HepG2 (cell line): ENCODE measurements around the gene TAS1R1. TPM values are rescaled to one million over a fixed set of nuclear protein-coding genes. Genes with fewer than 3 reads are reported as not detected.

ENCODE experiments used
- ATAC-seq: fragments of 200-7000 bp; cut with Tn5 transposase; 3 replicates; pipeline ENCODE4 v1.9.1; 2020; ENCODE audit warnings: mild to moderate bottlenecking, moderate library complexity
- BruUV-seq: library from RNA; stranded (reverse); fragments of 400-500 nt; replicated peaks from 2 replicates; lab custom pipeline; 2021; lab: Mats Ljungman, UMichigan
- CTCF ChIA-PET: fragments of 300-600 bp; formaldehyde crosslinking; extraction: SDS; loops from one replicate; lab custom pipeline; 2021; ENCODE audit warnings: low total read pairs, inconsistent platforms, low intra/inter-chr PET ratio; lab: Yijun Ruan, JAX
- POLR2A ChIA-PET: fragments of 350-600 bp; sonication (Branson Sonifier 250); formaldehyde crosslinking; loops from one replicate; lab custom pipeline; 2020; ENCODE audit warnings: antibody characterized with exemption, inconsistent platforms; lab: Yijun Ruan, JAX
- DNase-seq: peaks from one replicate; pipeline ENCODE4 v3.0.0-alpha.2; 2015; ENCODE audit warnings: low spot score
- FAIRE-seq: peaks from 3 replicates; lab custom pipeline; 2011; peaks lifted over from hg19 to GRCh38; lab: Jason Lieb, UNC
- H2AFZ ChIP-seq: one replicate; pipeline ENCODE4 v1.6.1; 2011; ENCODE audit warnings: low read length, inconsistent platforms
- H3K27ac ChIP-seq: fragments of 300-600 bp; 3 replicates; pipeline ENCODE4 v1.8.0; 2011; ENCODE audit warnings: mixed run types, mild to moderate bottlenecking, mixed read lengths, low read length, inconsistent platforms; ENCODE audit not compliant: insufficient read depth; ENCODE audit errors: extremely low read length
- H3K27me3 ChIP-seq, 2 experiments: fragments of 200-600 bp in 1 of 2; 2 replicates in 1 of 2; 3 replicates in 1 of 2; pipeline versions ENCODE4 v1.6.0 to v1.8.0; 2011; ENCODE audit warnings: low read length in 2 of 2, mild to moderate bottlenecking in 2 of 2, moderate library complexity in 2 of 2, inconsistent platforms in 1 of 2; ENCODE audit not compliant: insufficient read depth in 2 of 2, control insufficient read depth in 1 of 2
- H3K36me3 ChIP-seq, 2 experiments: fragments of 200-600 bp in 1 of 2; replicated peaks in 1 of 2; 2 replicates in 1 of 2; 3 replicates in 1 of 2; pipeline versions ENCODE4 v1.5.1 to v1.8.0; 2011; ENCODE audit warnings: low read length in 2 of 2, inconsistent platforms in 1 of 2; ENCODE audit not compliant: insufficient read depth in 2 of 2, control insufficient read depth in 1 of 2
- H3K4me1 ChIP-seq: 2 replicates; pipeline ENCODE4 v1.5.1; 2012; ENCODE audit warnings: low read length, inconsistent platforms; ENCODE audit not compliant: insufficient read depth
- H3K4me2 ChIP-seq: 2 replicates; pipeline ENCODE4 v1.6.0; 2011; ENCODE audit warnings: low read depth, low read length, inconsistent platforms
- H3K4me3 ChIP-seq, 3 experiments: fragments of 200-600 bp in 1 of 3; sonication (generic), shearing (Covaris generic) in 1 of 3; replicated peaks in 1 of 3; 2 replicates each; pipeline ENCODE4 v1.5.1; 2011 to 2016; ENCODE audit warnings: low read length in 3 of 3, inconsistent platforms in 2 of 3, low read depth in 2 of 3, mild to moderate bottlenecking in 2 of 3, control low read depth in 1 of 3, mixed read lengths in 1 of 3; ENCODE audit not compliant: insufficient read depth in 1 of 3
- H3K79me2 ChIP-seq: one replicate; pipeline ENCODE4 v1.6.1; 2011; ENCODE audit warnings: low read length, inconsistent platforms; ENCODE audit not compliant: insufficient read depth
- H3K9ac ChIP-seq: 2 replicates; pipeline ENCODE4 v1.6.0; 2011; ENCODE audit warnings: mild to moderate bottlenecking, low read depth, low read length, inconsistent platforms; ENCODE audit not compliant: insufficient read depth
- H3K9me3 ChIP-seq: 2 replicates; pipeline ENCODE4 v1.5.1; 2012; ENCODE audit warnings: mild to moderate bottlenecking, low read length
- H4K20me1 ChIP-seq: 2 replicates; pipeline ENCODE4 v1.6.0; 2011; ENCODE audit warnings: inconsistent platforms, mild to moderate bottlenecking, low read length, moderate library complexity; ENCODE audit not compliant: insufficient read depth
- BRCA1 ChIP-seq: sonication (generic); formaldehyde crosslinking; IDR thresholded peaks from 2 replicates; pipeline ENCODE4 v1.4.0; 2020; ENCODE audit warnings: missing genetic modification reagents
- FOXP1 ChIP-seq, 2 experiments: fragments of 450-650 bp in 1 of 2; IDR thresholded peaks; 2 replicates each; pipeline ENCODE4 v1.6.1; 2017 to 2018; ENCODE audit warnings: antibody characterized with exemption in 1 of 2
- IKZF1 ChIP-seq: fragments of 450-650 bp; IDR thresholded peaks from 2 replicates; pipeline ENCODE4 v1.7.1; 2016
- IRF2 ChIP-seq: IDR thresholded peaks from 2 replicates; pipeline ENCODE4 v1.6.1; 2018; ENCODE audit warnings: missing genetic modification reagents, missing compliant biosample characterization
- MEIS1 ChIP-seq: sonication (generic); formaldehyde crosslinking; IDR thresholded peaks from 2 replicates; pipeline ENCODE4 v1.9.0; 2021; ENCODE audit warnings: mild to moderate bottlenecking, missing genetic modification reagents, moderate library complexity, borderline replicate concordance
- TERF1 ChIP-seq: sonication (generic); formaldehyde crosslinking; IDR thresholded peaks from 2 replicates; pipeline ENCODE4 v1.8.0; 2022; ENCODE audit warnings: mild to moderate bottlenecking, missing genetic modification reagents, moderate library complexity
- TFDP1 ChIP-seq: IDR thresholded peaks from 2 replicates; pipeline ENCODE4 v1.6.1; 2016; ENCODE audit warnings: missing compliant biosample characterization, missing genetic modification reagents, borderline replicate concordance
- ZNF180 ChIP-seq: sonication (generic); formaldehyde crosslinking; IDR thresholded peaks from 2 replicates; pipeline ENCODE4 v1.4.0; 2020; ENCODE audit warnings: low read depth, missing genetic modification reagents, borderline replicate concordance
- ZNF235 ChIP-seq: sonication (generic); formaldehyde crosslinking; IDR thresholded peaks from 2 replicates; pipeline ENCODE4 v1.8.1; 2023; ENCODE audit warnings: mild to moderate bottlenecking, missing genetic modification reagents, borderline replicate concordance
- ZNF33B ChIP-seq: sonication (generic); formaldehyde crosslinking; IDR thresholded peaks from 2 replicates; pipeline ENCODE4 v1.5.1; 2020; ENCODE audit warnings: mild to moderate bottlenecking, missing genetic modification reagents
- ZNF460 ChIP-seq: sonication (generic); formaldehyde crosslinking; IDR thresholded peaks from 2 replicates; pipeline ENCODE4 v1.5.1; 2020; ENCODE audit warnings: missing genetic modification reagents, mild to moderate bottlenecking, borderline replicate concordance
- ZNF598 ChIP-seq: sonication (generic); formaldehyde crosslinking; IDR thresholded peaks from 2 replicates; pipeline ENCODE4 v1.5.1; 2020; ENCODE audit warnings: mild to moderate bottlenecking, missing genetic modification reagents, borderline replicate concordance
- ZNF850 ChIP-seq: sonication (generic); formaldehyde crosslinking; conservative IDR thresholded peaks from 2 replicates; pipeline ENCODE4 v1.9.0; 2021; ENCODE audit warnings: mild to moderate bottlenecking, missing genetic modification reagents
- WGBS: methylation state at CpG from one replicate; pipeline ENCODE4 v1.1.6; 2017; ENCODE audit warnings: low lambda C conversion rate; 5-methylcytosine and 5-hydroxymethylcytosine counted together
- in situ Hi-C: cut with HindIII; loops from 2 replicates; pipeline ENCODE4 v1.10.0; 2017; ENCODE audit warnings: low pct_unique_long_range_greater_than_20kb; ENCODE audit not compliant: extremely low pct_ligation_motif_present
- intact Hi-C: fragments of 100-400 bp; cut with micrococcal nuclease; formaldehyde crosslinking; loops from one replicate; pipeline ENCODE4 v1.10.0; 2022; ENCODE audit not compliant: unreplicated experiment
- polyA plus RNA-seq, 8 experiments: library from polyadenylated mRNA; depleted of rRNA in 3 of 8; stranded (reverse) in 7 of 8; unstranded in 1 of 8; fragments of >200 nt; fragmentation: Illumina TruSeq in 4 of 8; extraction: Trizol in 4 of 8; gene quantifications; 2 replicates each; pipeline versions ENCODE4 v1.2.1 to v1.2.3, GENCODE V29; 2011 to 2016; ENCODE audit warnings: low read depth in 4 of 8, missing spikeins in 1 of 8, mixed read lengths in 1 of 8; ENCODE audit not compliant: insufficient read depth in 1 of 8
- total RNA-seq, 5 experiments: library from RNA; depleted of rRNA; stranded (reverse); fragments of >200 nt; fragmentation: Illumina TruSeq; extraction: Trizol; gene quantifications; 2 replicates each; pipeline ENCODE4 v1.2.3, GENCODE V29; 2016; ENCODE audit warnings: low read depth in 1 of 5
- TF ChIP-seq, protein P1 (sequence below): sonication (generic); formaldehyde crosslinking; IDR thresholded peaks from 2 replicates; pipeline ENCODE4 v1.8.0; 2022; ENCODE audit warnings: missing genetic modification reagents, mild to moderate bottlenecking, borderline replicate concordance
- TF ChIP-seq, protein P2 (sequence below): sonication (generic); formaldehyde crosslinking; IDR thresholded peaks from 2 replicates; pipeline ENCODE4 v1.4.0; 2020; ENCODE audit warnings: mild to moderate bottlenecking, low read depth, missing genetic modification reagents

TAS1R1 gene
- total and polyA plus RNA-seq, 2 of the 13 experiments (the other 11 are each of a cell fraction or from before 2014, with no cell fraction given), result 1.4 to 1.6 TPM

DNA sequence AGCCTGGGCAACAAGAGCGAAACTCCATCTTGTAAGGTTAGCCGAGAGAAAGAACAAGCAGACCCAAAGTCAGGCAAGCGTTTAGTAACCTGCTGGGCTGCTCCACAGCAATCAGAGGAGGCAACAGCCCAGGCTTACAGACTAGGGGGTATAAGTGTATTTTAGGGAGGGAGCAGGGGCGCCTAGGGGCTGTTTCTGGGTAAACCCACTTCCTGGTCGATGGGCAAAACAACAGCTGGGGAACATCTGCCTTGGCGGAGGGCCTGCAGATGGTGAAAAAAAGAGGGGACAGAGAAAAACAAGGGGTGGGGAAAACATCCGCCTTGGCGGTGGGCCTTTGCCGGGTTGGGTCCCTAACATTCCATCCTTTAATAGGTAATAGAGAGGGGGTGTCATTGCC is 5.2 kb downstream of the TAS1R1 start (continued):
- TF ChIP-seq TERF1 (CRISPR knock-in tag) (no peak), TFDP1 (CRISPR knock-in tag) (no peak)
- TF ChIP-seq, all 625 proteins: peak for 0

GRCh38 chr1:6569033-6569432 is 13.9 kb downstream of the TAS1R1 start:
- Histone ChIP-seq H3K27ac (no peak overlapping the region), H3K4me1 (peaks cover 20% of the 10 kb centered on the region), H3K9ac (no peak overlapping the region), H3K9me3 (no peaks in the 10 kb centered on the region), H3K36me3 (no peaks in the 10 kb centered on the region), H3K4me3 (no peak overlapping the region), H3K4me2 (peak overlapping the region; percentile 47; the same call in 1 of the 2 replicates), H3K79me2 (no peaks in the 10 kb centered on the region), H4K20me1 (no peaks in the 10 kb centered on the region), H2AFZ (peak overlapping the region; percentile 42), H3K27me3 (peaks cover 1 to 25% of the 10 kb centered on the region in 2 experiments; a peak in 3 of 5 replicates)
- 58% methylated on average over 11 of the region's 11 CpGs for WGBS
- no TSS peak for BruUV-seq
- intact Hi-C loops, result no loop called here
- CTCF ChIA-PET, result no interaction called here
- DNase-seq, result no peak
- no peak for FAIRE-seq
- POLR2A ChIA-PET, result interaction anchor here (1.6 kb wide), 1 partner anchor 11 kb away, joined by 6 read pairs; the partner anchor contains the start of gene ZBTB48
- in situ Hi-C loops, result no loop called here
- TF ChIP-seq ZNF460 (CRISPR knock-in tag), result no peak
- no peak for TF ChIP-seq IRF2
- TF ChIP-seq BRCA1 (CRISPR knock-in tag), result no peak
- no peak for TF ChIP-seq IKZF1
- no peak for TF ChIP-seq ZNF850 (CRISPR knock-in tag)
- TF ChIP-seq, protein P1, sequence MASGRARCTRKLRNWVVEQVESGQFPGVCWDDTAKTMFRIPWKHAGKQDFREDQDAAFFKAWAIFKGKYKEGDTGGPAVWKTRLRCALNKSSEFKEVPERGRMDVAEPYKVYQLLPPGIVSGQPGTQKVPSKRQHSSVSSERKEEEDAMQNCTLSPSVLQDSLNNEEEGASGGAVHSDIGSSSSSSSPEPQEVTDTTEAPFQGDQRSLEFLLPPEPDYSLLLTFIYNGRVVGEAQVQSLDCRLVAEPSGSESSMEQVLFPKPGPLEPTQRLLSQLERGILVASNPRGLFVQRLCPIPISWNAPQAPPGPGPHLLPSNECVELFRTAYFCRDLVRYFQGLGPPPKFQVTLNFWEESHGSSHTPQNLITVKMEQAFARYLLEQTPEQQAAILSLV, result no peak
- TF ChIP-seq MEIS1 (CRISPR knock-in tag), result no peak
- no peak for TF ChIP-seq ZNF33B (CRISPR knock-in tag)
- no peak for TF ChIP-seq FOXP1 (IDR thresholded peaks at IDR 0.05)
- no peak for TF ChIP-seq FOXP1 (CRISPR knock-in tag; IDR thresholded peaks at IDR 0.05)
- TF ChIP-seq ZNF180 (CRISPR knock-in tag), result no peak
- TF ChIP-seq ZNF598 (CRISPR knock-in tag), result no peak
- TF ChIP-seq ZNF235 (CRISPR knock-in tag), result no peak
- TF ChIP-seq, protein P2, sequence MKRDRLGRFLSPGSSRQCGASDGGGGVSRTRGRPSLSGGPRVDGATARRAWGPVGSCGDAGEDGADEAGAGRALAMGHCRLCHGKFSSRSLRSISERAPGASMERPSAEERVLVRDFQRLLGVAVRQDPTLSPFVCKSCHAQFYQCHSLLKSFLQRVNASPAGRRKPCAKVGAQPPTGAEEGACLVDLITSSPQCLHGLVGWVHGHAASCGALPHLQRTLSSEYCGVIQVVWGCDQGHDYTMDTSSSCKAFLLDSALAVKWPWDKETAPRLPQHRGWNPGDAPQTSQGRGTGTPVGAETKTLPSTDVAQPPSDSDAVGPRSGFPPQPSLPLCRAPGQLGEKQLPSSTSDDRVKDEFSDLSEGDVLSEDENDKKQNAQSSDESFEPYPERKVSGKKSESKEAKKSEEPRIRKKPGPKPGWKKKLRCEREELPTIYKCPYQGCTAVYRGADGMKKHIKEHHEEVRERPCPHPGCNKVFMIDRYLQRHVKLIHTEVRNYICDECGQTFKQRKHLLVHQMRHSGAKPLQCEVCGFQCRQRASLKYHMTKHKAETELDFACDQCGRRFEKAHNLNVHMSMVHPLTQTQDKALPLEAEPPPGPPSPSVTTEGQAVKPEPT (CRISPR knock-in tag), result no peak
- no peak for ATAC-seq
